HG02798 (cell line): ENCODE data around the gene RRAS.

ENCODE experiments used
- ATAC-seq: cut with Tn5 transposase; IDR thresholded peaks from one replicate; pipeline ENCODE4 v1.9.1; 2021; ENCODE audit warnings: mild to moderate bottlenecking; ENCODE audit not compliant: unreplicated experiment, poor library complexity

The RRAS gene

DNA sequence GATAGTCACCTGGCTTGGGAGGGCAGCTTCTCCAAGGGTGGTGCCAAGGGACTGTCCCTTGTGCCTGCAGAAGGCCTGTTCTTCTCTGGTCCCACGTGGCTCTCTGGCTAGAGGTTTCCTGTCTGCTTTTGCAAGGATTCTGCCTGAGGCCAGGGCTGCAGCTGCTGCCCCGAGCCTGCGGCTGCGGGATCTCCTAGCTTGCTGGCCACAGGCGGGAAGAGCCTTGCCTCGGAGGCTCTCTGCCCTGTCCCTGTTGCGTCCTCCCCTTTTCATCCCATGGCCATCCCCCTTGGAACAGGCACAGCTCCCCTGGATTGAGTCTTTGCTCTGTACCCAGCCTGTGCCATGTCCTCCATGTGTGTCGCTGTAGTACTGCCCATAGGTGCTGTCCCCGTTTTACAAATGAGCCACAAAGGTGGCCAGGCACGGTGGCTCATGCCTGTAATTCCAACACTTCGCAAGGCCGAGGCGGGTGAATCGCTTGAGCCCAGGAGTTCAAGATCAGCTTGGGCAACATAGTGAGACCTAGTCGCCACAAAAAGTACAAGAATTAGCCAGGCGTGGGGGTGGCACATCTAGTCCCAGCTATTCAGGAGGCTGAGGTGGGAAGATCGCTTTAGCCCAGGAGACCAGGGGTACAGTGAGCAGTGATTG, 16.6 kb upstream of the RRAS start:
- ATAC-seq = no peak

DNA sequence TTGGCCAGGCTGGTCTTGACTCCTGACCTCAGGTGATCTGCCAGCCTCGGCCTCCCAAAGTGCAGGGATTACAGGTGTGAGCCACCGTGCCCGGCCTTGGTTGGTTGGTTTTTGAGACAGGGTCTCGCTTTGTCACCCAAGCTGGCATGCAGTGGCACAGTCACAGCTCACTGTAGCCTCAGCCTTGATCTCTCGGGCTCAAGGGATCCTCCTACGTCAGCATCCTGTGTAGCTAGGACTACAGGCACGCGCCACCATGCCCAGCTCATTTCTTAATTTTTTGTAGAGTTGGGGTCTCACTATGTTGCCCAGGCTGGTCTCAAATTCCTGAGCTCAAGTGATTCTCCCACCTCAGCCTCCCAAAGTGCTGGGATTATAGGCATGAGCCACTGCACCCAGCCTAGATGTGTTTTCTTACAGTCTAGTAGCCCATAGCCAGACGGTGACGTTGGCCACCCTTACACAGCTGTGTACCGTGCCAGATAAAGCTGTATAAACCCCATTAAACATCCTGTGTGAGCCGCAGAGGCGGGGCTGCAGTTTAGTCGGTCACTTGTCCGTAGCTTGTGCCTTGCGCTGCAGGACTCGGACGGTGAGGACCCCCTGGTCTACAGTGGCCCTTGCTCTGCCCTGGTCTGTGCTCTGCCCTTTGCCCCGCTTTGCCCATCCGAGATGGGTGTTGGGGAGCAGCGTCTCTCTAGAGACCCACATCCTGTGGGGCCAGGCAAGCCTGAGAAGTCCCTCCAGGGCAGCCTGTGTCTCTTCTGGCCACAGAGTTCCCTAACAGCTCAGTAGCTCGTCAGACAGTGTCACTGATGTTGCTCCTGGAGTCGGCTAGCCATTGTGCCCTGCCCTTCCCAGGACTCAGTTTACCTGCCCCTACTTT, 15.9 kb upstream of the RRAS start:
- no peak for ATAC-seq

DNA sequence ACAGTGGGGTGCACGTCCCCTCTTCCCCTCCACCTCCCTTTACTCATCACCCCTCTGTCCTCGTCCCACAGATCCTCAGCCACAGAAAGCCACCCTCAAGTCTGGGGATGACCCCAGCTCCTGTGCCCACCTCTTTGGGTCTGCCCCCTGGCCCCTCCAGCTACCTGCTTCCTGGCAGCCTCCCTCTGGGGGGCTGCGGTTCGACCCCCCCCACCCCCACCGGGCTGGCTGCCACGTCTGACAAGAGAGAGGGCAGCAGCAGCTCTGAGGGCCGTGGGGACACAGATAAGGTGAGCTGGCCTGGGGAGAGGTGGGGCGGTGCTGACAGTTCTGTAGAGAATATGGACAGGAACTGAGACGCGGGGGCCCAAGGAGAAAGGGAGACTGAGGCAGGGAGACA, 14.6 kb upstream of the RRAS start:
- ATAC-seq = no peak

- no peak for ATAC-seq
These were observed 13.5 kb upstream of the RRAS start for GRCh38 chr19:49653466-49653806.

GRCh38 chr19:49652551-49653465, 12.9 kb upstream of the RRAS start:
- ATAC-seq = no peak

DNA sequence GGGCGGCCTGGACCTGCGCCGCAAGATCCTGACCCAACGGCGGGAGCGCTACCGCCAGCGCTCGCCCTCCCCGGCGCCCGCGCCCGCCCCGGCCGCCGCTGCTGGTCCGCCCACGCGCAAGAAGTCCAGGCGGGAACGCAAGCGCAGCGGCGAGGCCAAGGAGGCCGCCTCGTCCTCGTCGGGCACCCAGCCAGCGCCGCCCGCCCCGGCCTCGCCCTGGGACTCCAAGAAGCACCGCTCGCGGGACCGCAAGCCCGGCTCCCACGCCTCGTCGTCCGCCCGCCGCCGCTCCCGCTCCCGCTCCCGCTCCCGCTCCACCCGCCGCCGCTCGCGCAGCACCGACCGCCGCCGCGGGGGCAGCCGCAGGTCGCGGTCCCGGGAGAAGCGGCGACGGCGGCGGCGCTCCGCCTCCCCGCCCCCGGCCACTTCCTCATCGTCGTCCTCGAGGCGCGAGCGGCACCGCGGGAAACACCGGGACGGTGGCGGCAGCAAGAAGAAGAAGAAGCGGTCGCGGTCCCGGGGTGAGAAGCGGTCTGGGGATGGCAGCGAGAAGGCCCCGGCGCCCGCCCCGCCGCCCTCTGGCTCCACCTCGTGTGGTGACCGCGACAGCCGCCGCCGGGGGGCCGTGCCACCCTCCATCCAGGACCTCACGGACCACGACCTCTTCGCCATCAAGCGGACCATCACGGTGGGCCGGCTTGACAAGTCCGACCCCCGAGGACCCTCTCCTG, 12.0 kb upstream of the RRAS start:
- no peak for ATAC-seq

DNA sequence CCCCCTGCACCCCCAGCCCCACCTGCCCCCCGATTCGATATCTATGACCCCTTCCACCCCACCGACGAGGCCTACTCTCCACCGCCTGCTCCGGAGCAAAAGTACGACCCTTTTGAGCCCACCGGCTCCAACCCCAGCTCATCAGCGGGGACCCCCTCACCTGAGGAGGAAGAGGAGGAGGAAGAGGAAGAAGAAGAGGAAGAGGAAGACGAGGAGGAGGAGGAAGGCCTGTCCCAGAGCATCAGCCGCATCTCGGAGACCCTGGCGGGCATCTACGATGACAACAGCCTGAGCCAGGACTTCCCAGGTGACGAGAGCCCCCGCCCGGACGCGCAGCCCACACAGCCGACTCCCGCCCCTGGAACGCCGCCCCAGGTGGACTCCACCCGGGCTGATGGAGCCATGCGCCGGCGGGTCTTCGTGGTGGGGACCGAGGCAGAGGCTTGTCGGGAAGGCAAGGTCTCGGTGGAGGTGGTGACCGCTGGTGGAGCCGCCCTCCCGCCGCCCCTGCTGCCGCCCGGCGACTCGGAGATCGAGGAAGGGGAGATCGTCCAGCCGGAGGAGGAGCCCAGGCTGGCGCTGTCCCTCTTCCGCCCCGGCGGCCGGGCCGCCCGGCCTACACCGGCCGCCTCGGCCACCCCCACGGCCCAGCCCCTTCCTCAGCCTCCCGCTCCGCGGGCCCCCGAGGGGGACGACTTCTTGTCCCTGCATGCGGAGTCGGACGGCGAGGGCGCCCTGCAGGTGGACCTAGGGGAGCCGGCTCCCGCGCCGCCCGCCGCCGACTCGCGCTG, 11.3 kb upstream of the RRAS start:
- ATAC-seq = no peak

- no peak for ATAC-seq
These were observed 6.6 kb upstream of the RRAS start for GRCh38 chr19:49646586-49646985.

DNA sequence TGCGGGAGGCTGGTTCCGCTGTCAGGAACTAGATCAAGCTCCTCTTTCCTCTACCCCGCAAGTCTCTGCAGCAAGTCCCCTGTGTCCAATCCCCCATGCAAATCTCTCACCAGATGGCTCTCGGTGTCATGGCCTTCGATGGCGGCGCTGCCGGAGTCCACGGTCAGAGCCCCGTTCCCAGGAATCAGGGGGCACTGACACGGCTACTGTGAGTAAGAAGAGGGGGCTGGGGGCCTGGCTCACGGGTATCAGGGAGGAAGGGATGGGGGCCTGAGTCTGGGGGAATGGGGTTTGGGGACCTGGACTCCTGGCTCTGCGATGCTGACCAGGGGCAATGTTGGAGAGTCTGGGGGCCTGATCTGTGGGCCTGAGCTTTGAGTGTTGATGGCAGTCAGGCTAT, 6.1 kb upstream of the RRAS start:
- no peak for ATAC-seq

DNA sequence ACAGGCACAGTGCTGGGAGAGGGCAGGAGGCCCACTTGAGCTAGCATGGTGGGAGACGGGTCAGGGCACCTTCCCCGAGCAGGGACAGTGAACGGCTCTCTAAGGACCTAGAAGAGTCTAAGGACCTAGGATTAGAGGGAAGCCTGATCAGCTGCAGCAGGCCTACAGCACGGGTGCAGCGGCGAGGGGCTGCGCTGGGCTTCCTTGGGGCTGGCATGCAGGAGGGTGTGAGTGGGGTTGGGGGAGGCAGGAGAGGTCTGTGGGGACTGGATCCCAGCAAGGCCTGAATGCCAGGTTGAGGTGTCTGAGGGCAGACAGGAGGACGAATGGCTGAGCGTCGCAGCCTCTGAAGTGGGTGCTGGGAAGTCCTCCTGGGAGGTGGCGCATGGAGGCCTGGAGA, 5.6 kb upstream of the RRAS start:
- ATAC-seq = no peak

GRCh38 chr19:49643466-49643865, 3.5 kb upstream of the RRAS start:
- ATAC-seq = no peak

DNA sequence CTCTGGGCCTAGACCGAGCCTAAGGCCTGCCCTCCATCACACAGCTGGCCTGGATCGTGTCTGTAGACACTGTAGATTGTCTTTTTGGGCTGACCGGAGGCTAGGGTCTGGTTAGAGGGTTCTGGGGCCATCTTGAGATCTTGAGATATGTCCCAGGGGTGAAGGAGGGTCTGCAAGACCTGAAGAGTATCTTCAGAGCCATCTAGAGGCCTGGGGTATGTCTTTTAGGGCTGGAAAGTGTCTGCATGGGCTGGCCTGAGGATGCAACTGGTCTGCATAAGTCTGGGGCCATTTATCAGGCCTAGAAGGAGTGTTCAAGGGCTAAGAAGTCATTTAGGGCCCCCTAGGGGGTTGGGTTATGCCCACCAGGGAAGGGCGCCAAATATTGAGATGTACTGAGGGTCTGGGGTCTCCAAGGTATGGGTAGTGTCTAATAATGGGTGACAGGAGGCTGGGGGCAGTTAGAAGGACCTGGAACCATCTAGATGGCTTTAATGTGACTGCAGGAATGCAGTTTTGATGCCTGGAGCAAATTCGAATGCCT, 2.6 kb upstream of the RRAS start:
- no peak for ATAC-seq

DNA sequence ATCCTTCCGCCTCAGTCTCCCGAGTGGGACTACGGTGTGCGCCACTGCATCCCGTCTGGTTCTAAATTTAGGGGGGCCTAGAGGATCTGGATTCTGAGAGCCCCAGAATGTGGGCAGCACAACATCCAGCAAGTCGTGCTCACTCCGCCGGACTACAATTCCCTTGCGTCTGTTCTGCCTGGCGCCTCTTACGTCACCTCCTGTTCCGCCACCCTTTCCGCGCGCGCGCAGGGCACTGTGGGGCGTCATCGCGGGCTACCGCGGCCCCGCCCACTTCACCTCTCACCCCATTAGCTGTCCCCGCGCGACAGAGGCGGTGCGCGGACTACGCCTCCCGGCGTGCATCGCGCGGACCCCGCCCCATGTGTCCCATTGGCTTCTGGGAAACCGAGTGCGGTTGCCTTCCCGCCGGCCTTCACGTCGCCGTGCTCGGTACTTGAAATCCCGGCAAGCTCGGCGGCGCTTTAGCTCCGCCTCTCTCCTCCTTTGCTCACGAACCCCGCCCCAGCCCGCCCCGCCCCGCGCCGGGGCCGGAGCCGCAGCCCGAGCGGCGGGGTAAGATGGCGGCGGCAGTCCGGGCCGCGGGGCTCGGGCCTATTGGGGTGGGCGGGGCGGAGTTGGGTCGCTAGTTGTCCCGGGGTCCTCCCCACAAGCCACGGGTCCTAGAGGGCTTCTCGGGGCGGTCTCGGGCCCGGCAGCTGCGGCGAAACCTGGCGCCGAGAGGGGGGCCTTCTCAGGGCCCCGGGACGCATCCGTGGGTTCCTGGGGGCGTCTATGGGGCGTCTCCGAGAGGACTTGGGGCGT, 1.9 kb upstream of the RRAS start, which contains the start of gene SCAF1:
SCAF1 (plus strand) TSS at position 522 of the 804 bp plus-strand sequence. CDS start 2,818 bp downstream, outside the sequence.
- ATAC-seq = peak; percentile 72

GRCh38 chr19:49639401-49640112, 386 bp downstream of the RRAS start:
- no peak for ATAC-seq

DNA sequence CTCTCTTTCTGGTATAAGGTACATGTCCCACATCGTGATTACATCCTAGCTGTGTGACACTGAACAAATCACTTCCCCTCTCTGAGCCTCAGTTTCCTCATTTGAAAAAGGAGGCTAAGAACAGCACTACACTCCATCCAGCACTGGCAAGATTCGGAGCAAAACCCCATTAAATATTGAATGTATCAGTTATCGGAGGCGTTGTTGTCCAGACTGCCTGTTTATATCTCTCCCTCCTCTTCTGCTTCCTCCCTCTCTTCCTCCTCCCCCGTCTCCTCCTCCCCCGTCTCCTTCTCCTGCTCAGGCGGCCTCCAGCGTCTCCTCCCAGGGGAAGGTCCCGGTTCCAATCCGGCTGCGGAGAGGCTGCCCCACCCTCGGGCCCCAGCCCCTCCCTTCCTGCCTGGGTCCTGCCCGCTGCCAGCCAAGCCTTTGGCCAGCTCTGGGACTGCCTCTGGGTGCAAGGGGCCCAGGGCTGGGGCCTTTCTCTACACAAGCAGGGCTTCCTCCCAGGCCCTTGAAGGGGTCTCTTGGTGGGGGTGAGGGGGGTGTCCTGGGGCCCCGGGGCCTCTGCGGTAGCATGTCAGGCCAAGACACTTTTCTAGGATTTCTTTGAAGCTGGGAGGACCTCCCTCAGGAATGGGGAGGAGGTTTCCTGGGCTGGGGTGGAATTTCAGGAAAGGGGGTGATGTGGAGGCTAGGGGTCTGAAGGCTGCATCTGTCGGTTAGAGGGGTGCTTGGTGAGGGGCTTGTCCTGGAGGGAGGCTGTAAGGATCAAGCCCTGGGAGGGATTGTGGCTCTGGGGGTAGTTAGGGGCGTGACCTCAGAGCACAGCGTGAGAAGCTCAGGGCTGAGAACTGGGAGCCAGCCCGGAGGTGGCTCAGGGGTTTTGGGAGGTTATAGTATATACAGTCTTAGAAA, 1.9 kb downstream of the RRAS start:
- no peak for ATAC-seq

GRCh38 chr19:49636233-49636932, 3.6 kb downstream of the RRAS start:
- ATAC-seq = no peak
